Vagina (tissue), 2 donors: ENCODE measurements around the gene HIVEP1. TPM values are rescaled to one million over a fixed set of nuclear protein-coding genes. Genes with fewer than 3 reads are reported as not detected.
"Not testable (repeated sequence)": the region's sequence is repeated elsewhere in the genome, so short reads cannot be mapped to it uniquely, and the experiment has no call there.

Source experiments
- DNase-seq, 2 donors: peaks; one replicate each; pipeline ENCODE4 v3.0.0-alpha.2; 2017; ENCODE audit errors: extremely low spot score in 2 of 2
- H3K27ac ChIP-seq: fragments of 200-600 bp; sonication (generic); one replicate; pipeline ENCODE4 v1.5.1; 2019
- H3K27me3 ChIP-seq: fragments of 200-600 bp; sonication (generic); one replicate; pipeline ENCODE4 v1.5.1; 2019
- H3K36me3 ChIP-seq, 2 donors: fragments of 200-600 bp; sonication (generic); one replicate each; pipeline ENCODE4 v1.5.1; 2017 to 2019
- H3K4me1 ChIP-seq: fragments of 200-600 bp; sonication (generic); one replicate; pipeline ENCODE4 v1.5.1; 2019
- H3K4me3 ChIP-seq, 2 donors: fragments of 200-600 bp; sonication (generic); 1 replicate in 1 of 2; 2 replicates in 1 of 2; pipeline ENCODE4 v1.5.1; 2016 to 2019
- H3K9me3 ChIP-seq: fragments of 200-600 bp; sonication (generic); one replicate; pipeline ENCODE4 v1.5.1; 2019
- CTCF ChIP-seq, 3 experiments: fragments of 450-650 bp in 2 of 3; fragments of 200-600 bp in 1 of 3; sonication (generic) in 1 of 3; IDR thresholded peaks; one replicate each; pipeline ENCODE4 v1.5.1; 2017 to 2019; ENCODE audit warnings: antibody characterized with exemption in 3 of 3, mild to moderate bottlenecking in 2 of 3, moderate library complexity in 2 of 3
- POLR2A ChIP-seq, 2 donors: fragments of 450-650 bp; IDR thresholded peaks; one replicate each; pipeline ENCODE4 v1.6.1; 2017; ENCODE audit warnings: antibody characterized with exemption in 2 of 2, mild to moderate bottlenecking in 2 of 2, moderate library complexity in 2 of 2
- POLR2AphosphoS5 ChIP-seq, 2 donors: sonication (generic); formaldehyde crosslinking; IDR thresholded peaks; one replicate each; pipeline ENCODE4 v1.9.0; 2017; ENCODE audit warnings: antibody characterized with exemption in 2 of 2, mild to moderate bottlenecking in 2 of 2, low read depth in 1 of 2; ENCODE audit not compliant: insufficient read depth in 1 of 2
- intact Hi-C: fragments of 100-400 bp; cut with DNase I; formaldehyde crosslinking; loops from one replicate; pipeline ENCODE4 v1.15.1; 2023
- total RNA-seq: library from RNA; depleted of rRNA; stranded (reverse); fragments of >200 nt; gene quantifications from one replicate; pipeline ENCODE4 v1.2.3, GENCODE V29; 2016

HIVEP1 gene
- total RNA-seq, 1 donor from 2014 or later, result 36.1 TPM

DNA sequence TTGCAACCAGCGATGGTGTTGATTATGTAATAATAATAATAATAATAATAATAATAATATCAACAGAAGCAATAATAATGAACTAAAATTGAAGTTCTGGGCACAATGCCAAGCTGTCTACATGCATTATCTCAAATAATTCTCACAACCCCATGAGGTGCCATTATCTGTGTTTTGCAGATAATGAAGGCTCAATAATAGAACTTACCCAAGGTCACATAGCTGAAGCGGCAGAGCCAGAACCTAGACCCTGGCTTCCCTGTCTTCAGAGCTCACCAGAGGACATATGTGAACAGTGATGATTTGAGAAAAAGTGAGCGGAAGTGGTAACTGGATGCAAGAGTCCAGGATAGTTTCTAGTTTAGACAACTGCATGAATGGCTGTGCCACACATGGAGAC, 91.0 kb downstream of the HIVEP1 start:
- Histone ChIP-seq H3K9me3 (no peaks in the 10 kb centered on the region), H3K27me3 (no peaks in the 10 kb centered on the region), H3K4me1 (no peaks in the 10 kb centered on the region), H3K36me3 (no peaks in the 10 kb centered on the region), H3K27ac (no peak overlapping the region), H3K4me3 (no peak overlapping the region)
- DNase-seq, result no peak
- TF ChIP-seq POLR2AphosphoS5 (IDR thresholded peaks at IDR 0.05; ENCODE audit: insufficient read depth in 1 of 2, low read depth in 1 of 2) (no peak), POLR2A (IDR thresholded peaks at IDR 0.05) (no peak), CTCF (IDR thresholded peaks at IDR 0.05) (no peak)
- intact Hi-C loops, result no loop called here

- Histone ChIP-seq H3K9me3 (no peaks in the 10 kb centered on the region), H3K4me3 (no peak overlapping the region), H3K36me3 (no peaks in the 10 kb centered on the region), H3K27ac (no peak overlapping the region), H3K27me3 (no peaks in the 10 kb centered on the region), H3K4me1 (no peaks in the 10 kb centered on the region)
- TF ChIP-seq POLR2A (IDR thresholded peaks at IDR 0.05) (no peak), POLR2AphosphoS5 (IDR thresholded peaks at IDR 0.05; ENCODE audit: insufficient read depth in 1 of 2, low read depth in 1 of 2) (no peak)
- intact Hi-C loops, result no loop called here
- no peak for DNase-seq
These were observed 93.2 kb downstream of the HIVEP1 start for GRCh38 chr6:12105271-12105670.

DNA sequence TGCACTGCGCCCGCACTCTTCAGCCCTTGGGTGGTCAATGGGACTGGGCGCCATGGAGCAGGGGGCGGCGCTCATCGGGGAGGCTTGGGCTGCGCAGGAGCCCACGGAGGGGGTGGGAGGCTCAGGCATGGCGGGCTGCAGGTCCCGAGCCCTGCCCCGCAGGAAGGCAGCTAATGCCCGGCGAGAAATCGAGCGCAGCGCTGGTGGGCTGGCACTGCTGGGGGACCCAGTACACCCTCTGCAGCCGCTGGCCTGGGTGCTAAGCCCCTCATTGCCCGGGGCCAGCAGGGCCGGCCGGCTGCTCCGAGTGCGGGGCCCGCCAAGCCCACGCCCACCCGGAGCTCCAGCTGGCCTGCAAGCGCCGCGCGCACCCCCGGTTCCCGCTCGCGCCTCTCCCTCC, 96.3 kb downstream of the HIVEP1 start:
- H3K4me3 ChIP-seq, H3K4me1 ChIP-seq, H3K27ac ChIP-seq, H3K27me3 ChIP-seq, H3K36me3 ChIP-seq, H3K9me3 ChIP-seq, DNase-seq, intact Hi-C loops: not testable (repeated sequence)

DNA sequence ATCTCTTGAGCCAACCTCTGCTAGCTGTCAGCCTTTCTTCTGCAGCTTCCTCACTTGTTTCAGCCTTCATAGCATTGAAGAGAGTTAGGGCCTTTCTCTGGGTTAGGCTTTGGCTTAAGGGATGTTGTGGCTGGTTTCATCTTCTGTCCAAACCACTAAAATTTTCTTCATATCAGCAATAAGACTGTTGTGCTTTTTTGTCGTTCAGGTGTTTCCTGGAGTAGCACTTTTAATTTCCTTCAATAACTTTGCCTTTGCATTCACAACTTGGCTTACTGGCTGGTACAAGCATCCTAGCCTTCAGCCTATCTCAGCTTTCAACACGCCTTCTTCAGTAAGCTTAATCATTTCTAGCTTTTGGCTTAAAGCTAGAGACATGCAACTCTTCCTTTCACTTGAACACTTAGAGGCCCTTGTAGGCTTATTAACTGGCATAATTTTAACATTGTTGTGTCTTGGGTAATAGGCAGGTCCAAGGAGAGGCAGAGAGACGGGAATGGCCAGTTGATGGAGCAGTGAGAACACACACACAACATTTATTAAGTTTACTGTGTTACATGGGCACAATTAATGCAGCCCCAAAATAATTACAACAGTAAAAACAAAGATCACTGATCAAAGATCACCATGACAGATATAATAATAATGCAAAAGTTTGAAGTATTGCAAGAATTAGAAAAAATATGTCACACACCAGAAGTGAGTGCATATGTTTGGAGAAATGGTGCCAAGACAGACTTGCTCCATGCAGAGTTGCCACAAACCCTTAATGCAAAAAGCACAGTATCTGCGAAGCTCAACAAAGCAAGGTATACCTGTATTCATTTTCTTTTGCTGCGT, 98.6 kb downstream of the HIVEP1 start:
- H3K27me3 ChIP-seq, result no peaks in the 10 kb centered on the region
- no peaks in the 10 kb centered on the region for H3K36me3 ChIP-seq
- H3K27ac ChIP-seq, result no peak overlapping the region
- DNase-seq, result no peak
- intact Hi-C loops, result no loop called here
- H3K4me1 ChIP-seq, result no peaks in the 10 kb centered on the region
- H3K9me3 ChIP-seq, result no peaks in the 10 kb centered on the region
- H3K4me3 ChIP-seq, result no peak overlapping the region
- TF ChIP-seq POLR2A (IDR thresholded peaks at IDR 0.05) (no peak), POLR2AphosphoS5 (IDR thresholded peaks at IDR 0.05; ENCODE audit: insufficient read depth in 1 of 2, low read depth in 1 of 2) (no peak), CTCF (IDR thresholded peaks at IDR 0.05) (no peak)

- Histone ChIP-seq H3K27ac (no peak overlapping the region), H3K4me3 (no peak overlapping the region), H3K4me1 (no peaks in the 10 kb centered on the region), H3K36me3 (no peaks in the 10 kb centered on the region), H3K9me3 (no peaks in the 10 kb centered on the region), H3K27me3 (no peaks in the 10 kb centered on the region)
- intact Hi-C loops, result no loop called here
- no peak for DNase-seq
- no peak for TF ChIP-seq POLR2A (IDR thresholded peaks at IDR 0.05)
- no peak for TF ChIP-seq CTCF (IDR thresholded peaks at IDR 0.05)
- no peak for TF ChIP-seq POLR2AphosphoS5 (IDR thresholded peaks at IDR 0.05; ENCODE audit: insufficient read depth in 1 of 2, low read depth in 1 of 2)
These were observed 99.2 kb downstream of the HIVEP1 start for GRCh38 chr6:12111363-12111670.

DNA sequence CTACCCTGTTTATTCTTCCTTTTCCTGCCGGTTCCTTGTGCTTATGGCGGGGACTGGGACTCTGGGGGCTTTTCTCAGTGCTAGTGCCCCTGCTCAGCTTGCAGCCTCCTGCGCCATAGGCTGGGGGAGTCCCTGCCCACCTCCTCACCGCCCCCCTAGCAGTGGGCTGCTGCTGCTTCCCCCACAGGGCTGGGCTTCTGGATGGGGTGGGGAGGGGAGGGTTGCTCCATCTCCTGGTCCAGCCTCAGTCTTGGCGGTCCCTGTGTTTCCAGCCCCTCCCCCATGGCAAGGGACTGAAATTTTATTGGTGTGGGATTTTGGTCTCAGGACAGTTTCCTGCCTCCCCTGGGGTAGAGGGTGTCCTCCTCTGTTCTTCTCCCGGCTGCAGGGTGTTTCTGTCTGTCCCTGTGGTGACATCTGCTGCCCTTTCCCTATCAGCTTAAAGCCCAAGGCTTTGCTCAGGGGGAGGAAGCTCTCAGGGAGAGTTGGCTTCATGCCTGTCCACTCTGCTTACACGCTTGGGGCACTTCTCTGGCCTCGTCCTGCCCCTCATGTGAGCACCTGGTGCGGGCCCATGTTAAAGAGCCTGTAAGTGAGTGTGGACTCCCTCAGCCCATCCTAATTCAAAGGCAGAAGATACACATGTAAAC, 100.6 kb downstream of the HIVEP1 start:
- H3K27me3 ChIP-seq, result no peaks in the 10 kb centered on the region
- no peaks in the 10 kb centered on the region for H3K36me3 ChIP-seq
- H3K4me3 ChIP-seq, result no peak overlapping the region
- H3K9me3 ChIP-seq, result no peaks in the 10 kb centered on the region
- no peak for TF ChIP-seq CTCF (IDR thresholded peaks at IDR 0.05)
- TF ChIP-seq POLR2A (IDR thresholded peaks at IDR 0.05), result no peak
- TF ChIP-seq POLR2AphosphoS5 (IDR thresholded peaks at IDR 0.05; ENCODE audit: insufficient read depth in 1 of 2, low read depth in 1 of 2), result no peak
- no peaks in the 10 kb centered on the region for H3K4me1 ChIP-seq
- DNase-seq, result no peak
- H3K27ac ChIP-seq, result no peak overlapping the region
- intact Hi-C loops, result no loop called here
